Measurements from ENCODE around the gene ZBTB25.
"Not testable (repeated sequence)": the region's sequence is repeated elsewhere in the genome, so short reads cannot be mapped to it uniquely, and the experiment has no call there.

ZBTB25 gene, protein sequence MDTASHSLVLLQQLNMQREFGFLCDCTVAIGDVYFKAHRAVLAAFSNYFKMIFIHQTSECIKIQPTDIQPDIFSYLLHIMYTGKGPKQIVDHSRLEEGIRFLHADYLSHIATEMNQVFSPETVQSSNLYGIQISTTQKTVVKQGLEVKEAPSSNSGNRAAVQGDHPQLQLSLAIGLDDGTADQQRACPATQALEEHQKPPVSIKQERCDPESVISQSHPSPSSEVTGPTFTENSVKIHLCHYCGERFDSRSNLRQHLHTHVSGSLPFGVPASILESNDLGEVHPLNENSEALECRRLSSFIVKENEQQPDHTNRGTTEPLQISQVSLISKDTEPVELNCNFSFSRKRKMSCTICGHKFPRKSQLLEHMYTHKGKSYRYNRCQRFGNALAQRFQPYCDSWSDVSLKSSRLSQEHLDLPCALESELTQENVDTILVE

DNA sequence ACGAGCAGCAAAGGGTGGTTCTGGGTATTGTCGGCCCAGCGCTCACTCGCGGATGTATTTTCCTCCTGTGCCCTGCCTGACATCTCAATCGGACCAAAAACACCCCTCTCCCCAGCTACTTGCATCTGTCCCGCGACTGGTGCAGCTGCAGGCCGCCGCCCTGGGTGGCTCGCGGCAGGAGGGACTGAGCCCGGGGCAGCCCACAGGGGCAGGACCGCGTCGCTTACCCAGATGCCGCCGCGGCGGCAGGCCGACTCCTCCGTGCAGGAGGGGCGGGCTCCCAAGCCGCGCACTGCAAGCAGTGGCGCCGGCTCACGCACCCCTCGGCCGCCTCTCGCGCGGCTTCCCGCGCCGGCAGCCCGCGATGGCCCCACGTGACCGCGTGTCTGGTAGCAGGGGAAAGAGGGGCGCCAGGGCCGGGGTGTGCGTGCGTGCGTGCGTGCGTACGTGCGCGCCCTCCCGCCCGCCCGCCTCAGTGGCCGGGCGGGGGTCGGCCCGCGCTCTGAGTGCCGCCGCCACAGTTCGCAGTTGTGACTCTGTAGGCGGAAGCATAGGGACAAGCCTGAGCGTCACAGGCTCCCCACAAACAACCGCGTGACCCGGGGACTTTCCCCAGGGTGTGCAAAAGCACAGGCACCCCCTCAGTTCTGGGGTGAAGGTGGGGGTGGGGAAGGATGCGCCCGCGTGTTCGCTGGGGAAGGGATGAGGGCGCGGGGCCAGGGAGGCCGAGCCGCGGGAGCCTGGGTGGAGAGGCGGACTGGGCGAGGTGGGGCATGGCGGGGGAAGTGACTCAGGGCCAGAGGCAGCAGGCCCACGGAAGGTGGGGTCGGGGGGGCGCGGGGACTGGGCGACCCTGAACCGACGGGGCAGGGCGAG is at the start of gene ZBTB25:
Gene ZBTB25 (minus strand): TSS at position 405 of the 876 bp plus-strand sequence. CDS start 13,305 bp downstream, outside the sequence.
- DNase-seq (ENCODE audit: low spot score) = peak; percentile 90

DNA sequence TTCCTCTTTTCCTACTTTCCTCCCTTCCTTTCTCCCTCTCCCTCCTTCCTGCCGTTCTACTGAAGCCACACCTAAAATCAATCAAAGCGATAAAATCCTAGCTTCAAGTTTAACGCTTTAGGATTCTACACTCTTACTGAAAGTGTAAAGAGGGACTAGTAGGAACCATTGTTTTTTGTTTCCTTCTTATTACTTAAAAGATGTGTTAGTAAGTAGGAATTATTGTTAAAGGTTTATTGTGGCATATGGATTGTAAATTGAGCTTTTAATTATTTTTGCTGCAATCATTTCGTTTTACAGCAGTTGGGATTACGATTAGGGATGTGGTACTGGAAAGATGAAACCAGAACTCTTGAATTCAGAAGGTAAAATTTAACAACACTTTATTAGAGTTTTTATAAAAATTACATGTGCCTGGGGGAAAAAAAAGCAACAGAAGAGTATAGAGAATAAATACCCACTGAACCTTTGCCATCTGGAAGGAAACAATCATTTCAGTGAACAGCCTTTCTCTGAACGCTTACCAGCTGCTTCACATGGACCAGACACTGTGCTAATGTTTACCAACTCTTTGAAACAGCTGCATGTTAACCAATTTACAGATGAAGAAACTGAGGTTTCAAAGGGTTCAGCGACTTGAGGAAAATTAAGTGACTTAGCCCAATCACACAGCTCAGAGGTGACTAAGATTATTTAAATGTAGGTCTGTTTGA is 47.1 kb upstream of the ZBTB25 start:
- DNase-seq (ENCODE audit: low spot score) = no peak

DNA sequence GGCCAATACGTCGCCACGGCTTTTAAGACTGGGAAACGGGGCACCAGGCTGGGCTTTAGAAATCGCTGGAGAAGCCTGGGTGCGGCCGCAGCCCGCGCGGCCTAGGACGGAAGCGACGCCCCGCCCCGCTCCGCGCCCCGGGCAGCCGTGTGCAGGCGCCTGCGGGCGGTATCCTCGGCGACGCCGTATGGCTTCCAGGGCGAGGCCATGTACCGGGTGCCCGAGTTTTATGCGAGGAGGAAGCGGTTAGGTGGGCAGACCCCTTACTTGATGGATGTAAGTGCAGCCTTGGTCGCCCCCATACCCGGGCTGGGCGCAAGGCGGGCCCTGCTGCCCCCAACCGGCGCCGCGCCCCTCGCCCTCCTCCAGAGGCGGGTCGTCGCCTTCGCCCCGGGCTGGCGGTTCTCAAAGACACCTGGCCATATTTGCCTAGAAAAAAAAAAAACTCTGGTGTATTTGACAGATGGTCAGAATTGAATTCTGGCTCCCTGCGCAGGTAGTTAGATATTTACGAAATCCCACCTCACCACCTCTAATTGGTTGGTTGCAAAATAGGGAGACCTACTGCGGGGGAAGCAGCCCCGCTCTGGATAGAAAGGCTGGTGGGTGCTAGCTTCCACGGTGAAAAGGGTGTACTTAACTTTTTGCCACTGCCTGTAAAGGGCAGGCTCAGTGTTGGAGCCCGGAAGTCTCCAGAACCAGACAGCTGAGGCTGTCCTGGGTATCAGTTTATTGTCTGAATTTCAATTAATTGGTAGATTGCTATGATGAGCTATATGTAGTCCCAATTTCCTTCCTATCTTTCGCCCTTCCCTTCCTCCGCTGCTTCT is 46.4 kb upstream of the ZBTB25 start, which contains the start of gene PPP1R36:
Gene PPP1R36 (plus strand): TSS at position 171 of the 830 bp plus-strand sequence. CDS start 37 bp downstream, at position 208.
- DNase-seq (ENCODE audit: low spot score) = peak; percentile 73

DNA sequence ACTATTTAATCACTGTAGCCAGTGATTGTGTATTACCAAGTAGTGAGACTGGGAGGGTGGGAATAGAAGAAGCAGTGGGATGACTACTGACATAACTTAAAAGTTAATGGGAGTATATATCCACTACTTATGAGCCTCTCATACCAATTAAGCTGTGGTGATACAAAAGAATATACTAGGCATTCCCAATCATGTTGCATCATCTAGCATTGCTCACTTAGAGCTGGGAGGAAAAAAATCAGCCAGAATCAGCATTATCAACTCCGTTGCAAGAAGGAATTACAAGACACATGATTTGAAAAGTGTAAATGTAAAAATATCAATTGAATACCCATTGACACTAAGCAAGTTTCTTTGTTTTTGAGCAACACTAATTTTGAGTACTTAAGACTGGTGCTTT is 45.4 kb upstream of the ZBTB25 start:
- DNase-seq (ENCODE audit: low spot score) = no peak

DNA sequence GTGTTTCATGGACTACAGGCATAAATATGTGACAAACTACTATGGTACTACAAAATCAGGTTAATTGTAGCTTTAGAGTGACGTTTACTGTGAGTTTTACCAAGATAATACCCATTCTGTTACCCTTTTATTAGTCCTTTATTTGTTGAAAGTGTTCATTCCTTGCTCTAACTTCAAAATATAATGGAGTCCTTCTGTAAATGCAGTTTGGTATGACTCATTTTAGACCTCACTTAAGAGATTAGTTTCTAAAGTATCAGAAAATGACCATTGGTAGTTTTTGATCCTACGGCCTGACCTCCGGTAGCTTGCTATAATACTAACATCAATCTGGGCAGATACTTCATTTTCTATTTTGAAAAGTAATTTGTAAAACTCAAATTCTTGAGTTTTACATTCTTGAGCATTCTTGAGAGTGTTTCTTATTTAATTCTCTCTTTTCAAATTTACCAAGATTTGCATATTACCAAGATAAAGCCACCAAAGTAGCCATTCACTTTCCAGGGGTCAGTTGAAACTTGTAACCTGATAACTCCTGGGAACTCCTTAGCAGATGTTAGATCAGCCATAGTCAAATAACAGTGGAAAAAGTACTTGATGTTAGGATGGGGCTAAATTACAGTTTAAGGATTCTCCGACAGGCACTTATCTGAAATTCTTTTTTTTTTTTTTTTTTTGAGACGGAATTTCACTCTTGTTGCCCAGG is 41.1 kb upstream of the ZBTB25 start:
- DNase-seq (ENCODE audit: low spot score) = no peak

DNA sequence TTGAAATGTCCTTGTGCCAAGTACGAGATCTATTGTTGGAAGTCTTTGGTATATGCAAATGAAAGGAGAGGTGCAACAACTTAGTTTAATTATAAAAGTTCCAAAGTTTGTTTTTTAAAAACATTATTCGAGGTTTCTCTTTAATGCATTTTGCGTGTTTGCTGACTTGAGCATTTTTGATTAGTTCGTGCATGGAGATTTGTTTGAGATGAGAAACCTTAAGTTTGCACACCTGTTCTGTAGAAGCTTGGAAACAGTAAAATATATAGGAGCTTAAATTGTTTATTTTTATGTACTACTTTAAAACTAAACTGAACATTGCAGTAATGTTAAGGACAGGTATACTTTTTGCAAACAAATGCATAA is 39.2 kb upstream of the ZBTB25 start:
- no peak for DNase-seq (ENCODE audit: low spot score)

DNA sequence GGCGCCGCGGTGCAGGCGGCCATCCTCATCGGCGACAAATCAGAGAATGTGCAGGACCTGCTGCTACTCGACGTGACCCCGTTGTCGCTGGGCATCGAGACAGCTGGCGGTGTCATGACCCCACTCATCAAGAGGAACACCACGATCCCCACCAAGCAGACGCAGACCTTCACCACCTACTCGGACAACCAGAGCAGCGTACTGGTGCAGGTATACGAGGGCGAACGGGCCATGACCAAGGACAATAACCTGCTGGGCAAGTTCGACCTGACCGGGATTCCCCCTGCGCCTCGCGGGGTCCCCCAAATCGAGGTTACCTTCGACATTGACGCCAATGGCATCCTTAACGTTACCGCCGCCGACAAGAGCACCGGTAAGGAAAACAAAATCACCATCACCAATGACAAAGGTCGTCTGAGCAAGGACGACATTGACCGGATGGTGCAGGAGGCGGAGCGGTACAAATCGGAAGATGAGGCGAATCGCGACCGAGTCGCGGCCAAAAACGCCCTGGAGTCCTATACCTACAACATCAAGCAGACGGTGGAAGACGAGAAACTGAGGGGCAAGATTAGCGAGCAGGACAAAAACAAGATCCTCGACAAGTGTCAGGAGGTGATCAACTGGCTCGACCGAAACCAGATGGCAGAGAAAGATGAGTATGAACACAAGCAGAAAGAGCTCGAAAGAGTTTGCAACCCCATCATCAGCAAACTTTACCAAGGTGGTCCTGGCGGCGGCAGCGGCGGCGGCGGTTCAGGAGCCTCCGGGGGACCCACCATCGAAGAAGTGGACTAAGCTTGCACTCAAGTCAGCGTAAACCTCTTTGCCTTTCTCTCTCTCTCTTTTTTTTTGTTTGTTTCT is 38.6 kb upstream of the ZBTB25 start:
- no peak for DNase-seq (ENCODE audit: low spot score)

DNA sequence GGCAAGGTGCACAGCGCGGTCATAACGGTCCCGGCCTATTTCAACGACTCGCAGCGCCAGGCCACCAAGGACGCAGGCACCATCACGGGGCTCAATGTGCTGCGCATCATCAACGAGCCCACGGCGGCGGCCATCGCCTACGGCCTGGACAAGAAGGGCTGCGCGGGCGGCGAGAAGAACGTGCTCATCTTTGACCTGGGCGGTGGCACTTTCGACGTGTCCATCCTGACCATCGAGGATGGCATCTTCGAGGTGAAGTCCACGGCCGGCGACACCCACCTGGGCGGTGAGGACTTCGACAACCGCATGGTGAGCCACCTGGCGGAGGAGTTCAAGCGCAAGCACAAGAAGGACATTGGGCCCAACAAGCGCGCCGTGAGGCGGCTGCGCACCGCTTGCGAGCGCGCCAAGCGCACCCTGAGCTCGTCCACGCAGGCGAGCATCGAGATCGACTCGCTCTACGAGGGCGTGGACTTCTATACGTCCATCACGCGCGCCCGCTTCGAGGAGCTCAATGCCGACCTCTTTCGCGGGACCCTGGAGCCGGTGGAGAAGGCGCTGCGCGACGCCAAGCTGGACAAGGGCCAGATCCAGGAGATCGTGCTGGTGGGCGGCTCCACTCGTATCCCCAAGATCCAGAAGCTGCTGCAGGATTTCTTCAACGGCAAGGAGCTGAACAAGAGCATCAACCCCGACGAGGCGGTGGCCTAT is 37.8 kb upstream of the ZBTB25 start:
- DNase-seq (ENCODE audit: low spot score) = no peak

DNA sequence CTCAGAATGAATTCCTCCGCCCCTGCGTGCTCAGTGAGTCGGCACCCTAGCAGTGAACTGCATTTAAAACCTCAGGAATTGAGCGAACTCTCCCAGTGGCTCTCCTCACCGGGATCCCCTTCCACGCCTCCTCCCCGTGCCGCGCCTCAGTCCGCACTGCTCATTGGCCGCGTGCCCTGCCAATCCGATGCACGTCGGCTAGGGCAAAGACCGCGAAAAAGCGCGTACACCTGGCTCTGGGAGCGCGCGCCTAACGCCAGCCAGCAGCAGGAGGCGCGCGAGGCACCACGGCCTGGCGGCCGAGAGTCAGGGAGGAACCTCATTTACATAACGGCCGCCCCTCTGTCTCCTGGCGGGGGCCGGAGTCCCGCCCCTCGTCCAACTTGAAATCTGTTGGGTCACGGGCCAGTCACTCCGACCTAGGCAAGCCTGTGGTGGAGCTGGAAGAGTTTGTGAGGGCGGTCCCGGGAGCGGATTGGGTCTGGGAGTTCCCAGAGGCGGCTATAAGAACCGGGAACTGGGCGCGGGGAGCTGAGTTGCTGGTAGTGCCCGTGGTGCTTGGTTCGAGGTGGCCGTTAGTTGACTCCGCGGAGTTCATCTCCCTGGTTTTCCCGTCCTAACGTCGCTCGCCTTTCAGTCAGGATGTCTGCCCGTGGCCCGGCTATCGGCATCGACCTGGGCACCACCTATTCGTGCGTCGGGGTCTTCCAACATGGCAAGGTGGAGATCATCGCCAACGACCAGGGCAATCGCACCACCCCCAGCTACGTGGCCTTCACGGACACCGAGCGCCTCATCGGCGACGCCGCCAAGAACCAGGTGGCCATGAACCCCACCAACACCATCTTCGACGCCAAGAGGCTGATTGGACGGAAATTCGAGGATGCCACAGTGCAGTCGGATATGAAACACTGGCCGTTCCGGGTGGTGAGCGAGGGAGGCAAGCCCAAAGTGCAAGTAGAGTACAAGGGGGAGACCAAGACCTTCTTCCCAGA is 36.9 kb upstream of the ZBTB25 start, which contains the start of gene HSPA2:
Gene HSPA2 (plus strand): TSS at position 534 of the 995 bp plus-strand sequence. CDS start 109 bp downstream, at position 643.
- peak; percentile 93 for DNase-seq (ENCODE audit: low spot score)

DNA sequence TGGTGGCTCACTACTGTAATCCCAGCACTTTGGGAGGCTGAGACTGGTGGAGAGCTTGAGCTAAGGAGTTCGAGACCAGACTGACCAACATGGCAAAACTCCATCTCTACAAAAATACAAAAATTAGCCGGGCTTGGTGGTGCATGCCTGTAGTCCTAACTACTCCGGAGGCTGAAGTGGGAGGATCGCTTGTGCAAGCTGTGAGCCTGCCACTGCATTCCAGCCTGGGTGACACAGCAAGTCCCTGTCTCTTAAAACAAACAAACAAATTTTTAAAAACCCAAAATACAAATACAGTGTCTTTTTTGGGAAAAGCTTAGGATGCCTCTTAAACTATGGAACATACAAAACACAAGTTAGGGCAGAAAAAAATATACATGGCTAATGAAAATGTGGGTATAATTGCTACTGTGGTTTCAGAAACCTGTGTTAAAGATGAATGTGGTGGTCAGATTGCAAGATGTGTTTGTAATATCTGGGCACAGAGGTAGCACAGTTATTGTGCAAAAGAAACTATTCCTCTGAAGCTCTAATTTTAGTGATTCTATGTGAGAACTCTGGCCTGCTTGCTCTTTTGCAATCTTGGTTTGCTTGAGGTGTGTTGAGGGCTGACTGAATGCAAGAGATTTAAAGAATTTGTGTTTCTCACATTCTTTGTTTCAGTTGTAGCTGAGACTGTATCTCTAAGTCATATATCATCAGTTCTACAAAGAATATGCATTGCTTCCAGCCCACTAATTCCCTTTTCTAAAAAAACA is 33.0 kb upstream of the ZBTB25 start:
- DNase-seq (ENCODE audit: low spot score) = no peak

DNA sequence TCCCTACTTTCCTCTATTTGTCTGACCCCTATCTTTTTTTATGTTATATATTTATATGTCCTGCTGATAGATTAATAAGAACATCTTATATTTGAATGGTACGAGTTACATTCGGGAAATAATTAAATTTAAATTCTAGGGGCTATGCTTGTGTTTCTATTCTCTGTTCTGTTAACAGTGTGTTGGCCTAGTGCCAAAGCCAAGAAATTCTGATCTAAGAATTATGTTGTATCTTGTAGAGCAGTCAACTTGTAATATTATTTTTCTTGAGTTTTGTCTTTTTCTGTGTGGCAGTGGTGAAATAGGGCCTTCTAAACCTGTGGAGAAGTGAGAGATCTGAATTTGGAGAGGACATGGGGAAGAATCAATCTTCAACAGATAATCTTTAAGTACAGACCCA is 27.9 kb upstream of the ZBTB25 start:
- no peak for DNase-seq (ENCODE audit: low spot score)

DNA sequence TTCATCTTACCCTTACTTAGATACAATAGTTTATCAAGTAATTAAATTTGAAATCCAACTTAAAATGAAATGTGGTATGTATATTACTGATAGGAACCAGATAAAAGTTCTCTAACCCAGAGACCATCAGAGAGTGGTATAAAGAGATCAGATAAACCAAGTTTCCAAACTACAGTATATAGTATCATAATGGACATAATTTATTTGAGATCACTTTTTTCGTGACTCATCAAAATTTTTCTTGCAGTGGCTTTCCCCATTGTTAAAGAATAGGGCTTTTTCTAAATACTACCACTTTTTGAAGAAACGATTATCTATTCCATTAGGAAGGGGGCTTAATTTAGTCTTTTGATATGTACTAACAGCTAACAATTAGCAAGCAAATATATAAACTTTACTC is 21.7 kb upstream of the ZBTB25 start:
- DNase-seq (ENCODE audit: low spot score) = no peak

DNA sequence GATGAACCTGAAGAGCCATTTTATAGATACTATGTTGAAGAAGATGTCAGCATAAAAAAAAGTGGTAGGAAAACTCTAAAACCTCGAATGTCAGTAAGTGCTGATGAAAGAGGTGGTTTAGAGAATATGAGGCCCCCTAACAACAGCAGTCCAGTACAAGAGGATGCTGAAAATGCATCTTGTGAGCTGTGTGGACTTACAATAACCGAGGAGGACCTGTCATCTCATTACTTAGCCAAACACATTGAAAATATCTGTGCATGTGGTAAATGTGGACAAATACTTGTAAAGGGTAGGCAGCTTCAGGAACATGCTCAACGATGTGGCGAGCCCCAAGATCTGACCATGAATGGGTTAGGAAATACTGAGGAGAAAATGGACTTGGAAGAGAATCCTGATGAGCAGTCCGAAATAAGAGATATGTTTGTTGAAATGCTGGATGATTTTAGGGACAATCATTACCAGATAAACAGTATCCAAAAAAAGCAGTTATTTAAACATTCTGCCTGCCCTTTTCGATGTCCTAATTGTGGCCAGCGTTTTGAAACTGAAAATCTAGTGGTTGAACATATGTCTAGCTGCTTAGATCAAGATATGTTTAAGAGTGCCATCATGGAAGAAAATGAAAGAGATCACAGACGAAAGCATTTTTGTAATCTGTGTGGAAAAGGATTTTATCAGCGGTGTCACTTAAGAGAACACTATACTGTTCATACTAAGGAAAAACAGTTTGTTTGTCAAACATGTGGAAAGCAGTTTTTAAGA is 19.1 kb upstream of the ZBTB25 start:
- no peak for DNase-seq (ENCODE audit: low spot score)

DNA sequence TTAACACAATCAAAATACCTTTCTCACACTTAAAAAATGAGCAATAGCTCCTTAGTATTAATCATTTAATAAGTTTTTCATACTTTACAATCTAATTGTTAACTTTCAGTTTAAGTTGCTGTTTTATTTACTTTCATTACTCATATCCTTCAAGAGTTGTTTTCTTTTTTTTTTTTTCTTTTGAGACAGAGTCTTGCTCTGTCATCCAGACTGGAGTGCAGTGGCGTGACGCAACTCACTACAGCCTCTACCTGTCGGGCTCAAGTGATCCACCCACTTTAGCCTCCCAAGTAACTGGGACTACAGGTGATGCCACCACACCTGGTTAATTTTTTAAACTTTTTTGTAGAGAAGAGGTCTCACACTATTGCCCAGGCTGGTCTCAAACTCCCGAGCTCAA is 17.1 kb upstream of the ZBTB25 start:
- DNase-seq (ENCODE audit: low spot score) = no peak

DNA sequence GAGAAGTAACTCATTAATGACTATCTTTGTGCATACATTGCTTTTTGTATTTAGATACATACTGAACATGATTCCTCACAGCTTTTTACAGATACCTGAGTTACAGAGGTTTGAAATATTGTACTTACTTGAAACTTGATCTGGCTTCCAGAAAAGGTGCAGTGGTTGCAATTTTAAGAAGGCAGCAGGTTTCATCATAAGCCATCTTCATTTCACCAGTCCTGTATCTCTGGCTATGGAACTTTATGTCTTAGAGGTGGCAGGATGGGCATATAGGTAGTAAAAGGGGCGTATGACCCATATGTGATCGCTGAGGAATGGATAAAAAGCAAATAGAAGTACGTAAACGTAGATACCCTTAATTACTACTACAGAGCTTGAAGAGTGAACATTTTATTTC is 14.6 kb upstream of the ZBTB25 start:
- no peak for DNase-seq (ENCODE audit: low spot score)

DNA sequence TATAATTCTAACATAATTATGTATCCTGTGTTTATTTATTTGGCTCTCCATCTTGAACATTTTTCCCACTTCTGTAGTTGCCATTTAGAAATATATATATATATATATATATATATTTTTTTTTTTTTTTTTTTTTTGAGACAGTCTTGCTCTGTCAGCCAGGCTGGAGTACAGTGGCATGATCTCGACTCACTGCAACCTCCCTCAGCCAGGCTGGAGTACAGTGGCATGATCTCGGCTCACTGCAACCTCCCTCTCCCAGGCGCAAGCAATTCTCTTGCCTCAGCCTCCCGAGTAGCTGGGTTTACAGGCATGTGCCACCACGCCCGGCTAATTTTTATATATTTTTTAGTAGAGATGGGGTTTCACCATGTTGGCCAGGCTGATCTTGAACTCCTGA is 14.0 kb upstream of the ZBTB25 start:
- not testable (repeated sequence) for DNase-seq (ENCODE audit: low spot score)
